Skeletal muscle satellite cell (primary cell): ENCODE results near the gene MPC1.

Source experiments
- H3K27me3 ChIP-seq: 2 replicates; pipeline ENCODE4 v1.7.0; 2013; ENCODE audit warnings: low read length; ENCODE audit not compliant: control insufficient read depth, insufficient read depth
- H3K36me3 ChIP-seq: 2 replicates; pipeline ENCODE4 v1.7.0; 2013; ENCODE audit warnings: mild to moderate bottlenecking, control low read depth, low read length; ENCODE audit not compliant: insufficient read depth
- H3K4me1 ChIP-seq: 2 replicates; pipeline ENCODE4 v1.7.0; 2013; ENCODE audit warnings: low read length; ENCODE audit not compliant: control insufficient read depth, insufficient read depth
- H3K4me2 ChIP-seq: 2 replicates; pipeline ENCODE4 v1.7.0; 2013; ENCODE audit warnings: mild to moderate bottlenecking, low read length
- H3K4me3 ChIP-seq: 2 replicates; pipeline ENCODE4 v1.7.0; 2013; ENCODE audit warnings: low read length
- H3K9ac ChIP-seq: 2 replicates; pipeline ENCODE4 v1.7.0; 2013; ENCODE audit warnings: mild to moderate bottlenecking, low read depth, low read length, moderate library complexity
- H3K9me3 ChIP-seq: replicated peaks from 2 replicates; pipeline ENCODE4 v1.7.0; 2013; ENCODE audit warnings: mild to moderate bottlenecking, control low read depth, low read length

Gene MPC1

GRCh38 chr6:166325383-166326042, 57.2 kb downstream of the MPC1 start:
- Histone ChIP-seq H3K9ac (no peak overlapping the region), H3K4me3 (no peak overlapping the region), H3K9me3 (no peaks in the 10 kb centered on the region), H3K27me3 (no peaks in the 10 kb centered on the region), H3K4me2 (no peak overlapping the region), H3K36me3 (peaks cover 42% of the 10 kb centered on the region), H3K4me1 (peaks cover 1% of the 10 kb centered on the region)

- no peak overlapping the region for H3K4me2 ChIP-seq
- peaks cover 47% of the 10 kb centered on the region for H3K36me3 ChIP-seq
- H3K4me3 ChIP-seq: no peak overlapping the region
- peaks cover 11% of the 10 kb centered on the region for H3K4me1 ChIP-seq
- H3K9ac ChIP-seq: no peak overlapping the region
- no peaks in the 10 kb centered on the region for H3K27me3 ChIP-seq
- H3K9me3 ChIP-seq: no peaks in the 10 kb centered on the region
Measured at GRCh38 chr6:166323395-166323794, 59.3 kb downstream of the MPC1 start.

GRCh38 chr6:166318649-166319600, 63.8 kb downstream of the MPC1 start:
- Histone ChIP-seq H3K36me3 (peaks cover 20% of the 10 kb centered on the region), H3K4me3 (peak overlapping the region; percentile 10), H3K9me3 (no peaks in the 10 kb centered on the region), H3K4me1 (peaks cover 18% of the 10 kb centered on the region), H3K27me3 (no peaks in the 10 kb centered on the region), H3K4me2 (peak overlapping the region; percentile 53), H3K9ac (peak overlapping the region; percentile 49)

GRCh38 chr6:166318227-166318626, 64.5 kb downstream of the MPC1 start:
- H3K9me3 ChIP-seq: no peaks in the 10 kb centered on the region
- peaks cover 18% of the 10 kb centered on the region for H3K4me1 ChIP-seq
- peak overlapping the region; percentile 53 for H3K4me2 ChIP-seq
- H3K27me3 ChIP-seq: no peaks in the 10 kb centered on the region
- peak overlapping the region; percentile 49 for H3K9ac ChIP-seq
- peaks cover 16% of the 10 kb centered on the region for H3K36me3 ChIP-seq
- peak overlapping the region; percentile 10 for H3K4me3 ChIP-seq

- peak overlapping the region; percentile 53 for H3K4me2 ChIP-seq
Measured at GRCh38 chr6:166317261-166318212, 65.2 kb downstream of the MPC1 start.

GRCh38 chr6:166315436-166315835, 67.3 kb downstream of the MPC1 start:
- H3K4me1 ChIP-seq: peaks cover 18% of the 10 kb centered on the region
- H3K27me3 ChIP-seq: peaks cover under 1% of the 10 kb centered on the region
- no peaks in the 10 kb centered on the region for H3K9me3 ChIP-seq
- peaks cover 5% of the 10 kb centered on the region for H3K36me3 ChIP-seq
- no peak overlapping the region for H3K9ac ChIP-seq
- no peak overlapping the region for H3K4me3 ChIP-seq
- no peak overlapping the region for H3K4me2 ChIP-seq

More at GRCh38 chr6:166317261-166318212, 65.2 kb downstream of the MPC1 start:
- peaks cover 10% of the 10 kb centered on the region for H3K36me3 ChIP-seq
- peaks cover 18% of the 10 kb centered on the region for H3K4me1 ChIP-seq
- H3K4me3 ChIP-seq: no peak overlapping the region
- H3K9ac ChIP-seq: peak overlapping the region; percentile 31
- H3K9me3 ChIP-seq: no peaks in the 10 kb centered on the region
- H3K27me3 ChIP-seq: no peaks in the 10 kb centered on the region
